LNCAP (cell line): ENCODE measurements around the gene RPGRIP1L.

Experiments
- CTCF ChIP-seq: fragments of 450-650 bp; IDR thresholded peaks from 2 replicates; pipeline ENCODE4 v1.5.1; 2017; ENCODE audit warnings: mild to moderate bottlenecking

The RPGRIP1L gene

GRCh38 chr16:53672461-53672860 lies 31.2 kb downstream of the RPGRIP1L start:
- TF ChIP-seq CTCF = no peak

GRCh38 chr16:53668869-53669268 lies 34.8 kb downstream of the RPGRIP1L start:
- TF ChIP-seq CTCF = no peak

GRCh38 chr16:53666786-53667415 lies 36.8 kb downstream of the RPGRIP1L start:
- TF ChIP-seq CTCF = no peak

GRCh38 chr16:53664724-53665345 lies 38.8 kb downstream of the RPGRIP1L start:
- no peak for TF ChIP-seq CTCF

- no peak for TF ChIP-seq CTCF
Observed at GRCh38 chr16:53662072-53662471, 41.6 kb downstream of the RPGRIP1L start.

GRCh38 chr16:53654946-53655345 lies 48.7 kb downstream of the RPGRIP1L start:
- TF ChIP-seq CTCF = no peak

GRCh38 chr16:53651357-53651756 lies 52.3 kb downstream of the RPGRIP1L start:
- no peak for TF ChIP-seq CTCF
